ENCODE results near the gene SPAG4. TPM values are rescaled to one million over a fixed set of nuclear protein-coding genes. Genes with fewer than 3 reads are reported as not detected.

Gene SPAG4
- total and polyA plus RNA-seq, 8 donors = 2.9 to 39.7 (median 3.9) TPM; not detected in 3

DNA sequence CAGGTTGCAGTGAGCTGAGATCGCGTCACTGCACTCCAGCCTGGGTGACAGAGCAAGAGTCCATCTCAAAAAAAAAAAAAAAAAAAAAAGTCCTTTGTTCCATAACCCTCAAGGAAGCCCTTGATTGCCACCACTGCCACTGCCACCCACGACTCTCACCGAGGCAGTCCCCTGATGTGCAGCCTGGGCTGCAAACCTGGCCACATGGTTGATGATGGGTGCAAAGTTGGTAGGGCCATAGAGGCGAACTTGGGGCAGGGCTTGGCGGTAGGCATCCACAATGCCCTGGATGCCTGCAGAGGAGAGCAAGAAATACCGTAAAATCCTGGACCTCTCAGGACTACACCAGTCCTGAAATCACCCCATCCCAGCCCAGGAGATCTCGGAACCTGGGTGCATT lies 11.5 kb downstream of the SPAG4 start:
- H3K4me1 ChIP-seq = no peaks in the 10 kb centered on the region
- no peak overlapping the region for H3K27ac ChIP-seq
- no peaks in the 10 kb centered on the region for H3K9me3 ChIP-seq
- no peak overlapping the region for H3K4me3 ChIP-seq
- no peaks in the 10 kb centered on the region for H3K27me3 ChIP-seq
- peaks cover 47 to 87% (median 83%) of the 10 kb centered on the region in 4 donors for H3K36me3 ChIP-seq
- no peak for DNase-seq
- WGBS, 5 donors = 95 to 99% (median 97%) methylated on average over 8 of the region's 8 CpGs
- intact Hi-C loops (cut with DNase I; ENCODE audit: low total_unique reads) = no loop called here
- TF ChIP-seq, protein P1, sequence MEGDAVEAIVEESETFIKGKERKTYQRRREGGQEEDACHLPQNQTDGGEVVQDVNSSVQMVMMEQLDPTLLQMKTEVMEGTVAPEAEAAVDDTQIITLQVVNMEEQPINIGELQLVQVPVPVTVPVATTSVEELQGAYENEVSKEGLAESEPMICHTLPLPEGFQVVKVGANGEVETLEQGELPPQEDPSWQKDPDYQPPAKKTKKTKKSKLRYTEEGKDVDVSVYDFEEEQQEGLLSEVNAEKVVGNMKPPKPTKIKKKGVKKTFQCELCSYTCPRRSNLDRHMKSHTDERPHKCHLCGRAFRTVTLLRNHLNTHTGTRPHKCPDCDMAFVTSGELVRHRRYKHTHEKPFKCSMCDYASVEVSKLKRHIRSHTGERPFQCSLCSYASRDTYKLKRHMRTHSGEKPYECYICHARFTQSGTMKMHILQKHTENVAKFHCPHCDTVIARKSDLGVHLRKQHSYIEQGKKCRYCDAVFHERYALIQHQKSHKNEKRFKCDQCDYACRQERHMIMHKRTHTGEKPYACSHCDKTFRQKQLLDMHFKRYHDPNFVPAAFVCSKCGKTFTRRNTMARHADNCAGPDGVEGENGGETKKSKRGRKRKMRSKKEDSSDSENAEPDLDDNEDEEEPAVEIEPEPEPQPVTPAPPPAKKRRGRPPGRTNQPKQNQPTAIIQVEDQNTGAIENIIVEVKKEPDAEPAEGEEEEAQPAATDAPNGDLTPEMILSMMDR (IDR thresholded peaks at IDR 0.05) = no peak
- no peak for TF ChIP-seq POLR2AphosphoS5 (IDR thresholded peaks at IDR 0.05)
- no peak for TF ChIP-seq EP300 (IDR thresholded peaks at IDR 0.05)
- TF ChIP-seq POLR2A (IDR thresholded peaks at IDR 0.05) = no peak

DNA sequence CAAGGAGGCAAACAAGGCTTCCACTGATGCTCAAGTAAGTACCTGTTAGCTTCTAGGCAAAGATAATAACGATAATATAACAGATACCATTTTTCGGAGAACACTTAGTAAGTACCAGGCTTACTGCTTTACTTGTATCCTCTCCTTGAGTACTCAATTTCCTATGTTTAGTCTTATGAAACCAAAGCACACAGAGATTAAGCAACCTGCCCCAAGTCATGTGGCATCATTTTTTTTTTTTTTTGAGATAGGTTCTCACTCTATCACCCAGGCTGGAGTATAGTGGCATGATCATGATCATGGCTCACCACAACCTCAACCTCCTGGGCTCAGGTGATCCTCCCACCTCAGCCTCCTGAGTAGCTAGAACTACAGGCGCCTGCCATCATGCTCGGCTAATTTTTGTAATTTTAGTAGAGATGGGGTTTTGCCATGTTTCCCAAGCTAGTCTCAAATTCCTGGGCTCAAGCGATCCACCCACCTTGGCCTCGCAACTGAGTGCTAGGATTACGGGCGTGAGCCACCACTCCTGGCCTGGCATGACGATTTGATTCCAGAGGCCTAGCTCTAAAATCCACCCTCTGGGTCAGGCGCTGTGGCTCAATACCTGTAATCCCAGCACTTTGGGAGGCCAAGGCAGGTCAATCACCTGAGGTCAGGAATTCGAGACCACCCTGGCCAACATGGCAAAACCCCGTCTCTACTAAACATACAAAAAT lies 14.0 kb downstream of the SPAG4 start:
- no peaks in the 10 kb centered on the region for H3K9me3 ChIP-seq
- TF ChIP-seq POLR2AphosphoS5 (IDR thresholded peaks at IDR 0.05) = no peak
- no peak for TF ChIP-seq EP300 (IDR thresholded peaks at IDR 0.05)
- TF ChIP-seq, protein P1 (IDR thresholded peaks at IDR 0.05) = no peak
- no peak for TF ChIP-seq POLR2A (IDR thresholded peaks at IDR 0.05)
- H3K27ac ChIP-seq = no peak overlapping the region
- H3K36me3 ChIP-seq = peaks cover 47 to 82% (median 80%) of the 10 kb centered on the region in 4 donors
- H3K4me3 ChIP-seq = no peak overlapping the region
- DNase-seq = no peak
- WGBS, 5 donors = 93 to 95% (median 94%) methylated on average over 12 of the region's 12 CpGs
- no peaks in the 10 kb centered on the region for H3K27me3 ChIP-seq
- intact Hi-C loops (cut with DNase I; ENCODE audit: low total_unique reads) = no loop called here
- H3K4me1 ChIP-seq = no peaks in the 10 kb centered on the region

DNA sequence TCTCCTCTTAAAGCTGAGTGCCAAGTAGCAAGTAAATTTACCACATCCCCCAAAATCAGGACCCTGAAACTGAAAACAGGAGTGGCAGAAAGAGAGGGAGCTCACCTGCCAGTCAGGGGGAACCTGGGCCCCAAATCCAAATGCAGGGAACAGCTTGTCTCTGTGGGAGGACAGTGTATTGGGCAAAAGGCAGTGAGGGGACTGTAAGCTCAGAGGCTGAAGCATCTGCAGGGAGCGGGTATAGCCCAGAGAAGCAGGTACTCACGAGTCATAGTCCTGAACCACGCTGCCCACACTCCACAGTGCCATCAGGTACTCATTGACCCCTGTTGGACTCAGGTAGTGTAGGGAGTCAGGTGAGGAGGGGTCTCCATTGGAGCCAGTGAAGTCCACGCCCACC lies 15.0 kb downstream of the SPAG4 start:
- no peak overlapping the region for H3K27ac ChIP-seq
- DNase-seq = no peak
- intact Hi-C loops (cut with DNase I; ENCODE audit: low total_unique reads) = no loop called here
- H3K4me3 ChIP-seq = no peak overlapping the region
- TF ChIP-seq POLR2AphosphoS5 (IDR thresholded peaks at IDR 0.05) = no peak
- no peak for TF ChIP-seq EP300 (IDR thresholded peaks at IDR 0.05)
- no peak for TF ChIP-seq POLR2A (IDR thresholded peaks at IDR 0.05)
- TF ChIP-seq, protein P1 (IDR thresholded peaks at IDR 0.05) = no peak
- H3K36me3 ChIP-seq = peaks cover 44 to 71% (median 70%) of the 10 kb centered on the region in 4 donors
- WGBS, 5 donors = 86 to 100% (median 95%) methylated on average over 4 of the region's 4 CpGs
- H3K9me3 ChIP-seq = no peaks in the 10 kb centered on the region
- H3K27me3 ChIP-seq = no peaks in the 10 kb centered on the region
- peaks cover 0 to 8% (median 0%) of the 10 kb centered on the region in 4 donors for H3K4me1 ChIP-seq

DNA sequence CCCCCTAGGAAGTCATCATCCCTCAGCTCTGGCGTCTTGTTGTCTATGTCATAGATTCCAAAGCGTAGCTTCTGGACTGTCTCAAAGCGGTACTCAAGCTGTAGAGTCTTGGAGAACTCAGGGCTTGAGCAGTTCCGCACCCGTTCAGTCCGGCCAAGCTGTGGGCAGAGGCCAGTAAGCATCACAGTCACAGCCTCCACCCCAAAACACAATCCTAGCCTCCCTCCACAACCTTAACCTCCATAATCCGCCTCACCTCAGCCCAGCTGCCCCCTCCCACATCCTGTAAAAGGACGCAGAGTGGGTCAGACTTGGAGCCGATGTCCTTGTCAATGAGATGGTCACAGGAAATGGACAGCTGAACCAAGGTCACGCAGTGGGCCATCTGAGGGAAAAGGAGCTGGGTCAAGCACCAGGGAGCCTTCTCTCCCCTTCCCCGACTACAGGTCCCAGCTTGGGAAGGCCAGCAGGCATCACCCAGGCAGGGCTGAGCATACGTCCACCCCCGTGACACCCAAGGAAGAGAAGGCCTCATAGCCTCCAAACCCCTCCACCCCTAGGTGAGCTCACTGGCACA lies 17.0 kb downstream of the SPAG4 start:
- Histone ChIP-seq H3K27ac (no peak overlapping the region), H3K4me1 (peaks cover 0 to 26% (median 0%) of the 10 kb centered on the region in 4 donors), H3K4me3 (no peak overlapping the region), H3K27me3 (no peaks in the 10 kb centered on the region), H3K36me3 (peaks cover 27 to 51% (median 50%) of the 10 kb centered on the region in 4 donors), H3K9me3 (no peaks in the 10 kb centered on the region)
- TF ChIP-seq EP300 (IDR thresholded peaks at IDR 0.05) (no peak), POLR2AphosphoS5 (IDR thresholded peaks at IDR 0.05) (no peak), POLR2A (IDR thresholded peaks at IDR 0.05) (no peak)
- TF ChIP-seq, protein P1 (IDR thresholded peaks at IDR 0.05) = no peak
- WGBS, 5 donors = 94 to 98% (median 95%) methylated on average over 11 to 13 of the region's 13 CpGs
- DNase-seq = no peak
- intact Hi-C loops (cut with DNase I; ENCODE audit: low total_unique reads) = no loop called here
